K562 (cell line): ENCODE results near the gene SCN1B. TPM values are rescaled to one million over a fixed set of nuclear protein-coding genes. Genes with fewer than 3 reads are reported as not detected.
A peak's percentile ranks its signal among the peaks of the same experiment; 100 is the strongest.

Experiments used
- ATAC-seq: fragments of 200-7000 bp; cut with Tn5 transposase; 3 replicates; pipeline ENCODE4 v1.9.1; 2020; ENCODE audit warnings: moderate library complexity
- BruUV-seq: library from RNA; stranded (reverse); fragments of 400-500 nt; replicated peaks from 2 replicates; lab custom pipeline; 2021; lab: Mats Ljungman, UMichigan
- CTCF ChIA-PET: fragments of 300-600 bp; formaldehyde crosslinking; extraction: SDS; loops from one replicate; lab custom pipeline; 2021; ENCODE audit warnings: low intra/inter-chr PET ratio; lab: Yijun Ruan, JAX
- POLR2A ChIA-PET: fragments of 300-600, 350-650 bp; sonication (Branson Sonifier 250); formaldehyde crosslinking; extraction: SDS; loops from one replicate; lab custom pipeline; 2021; ENCODE audit warnings: antibody characterized with exemption, inconsistent platforms; lab: Yijun Ruan, JAX
- DNase-seq, 4 experiments: peaks; one replicate each; pipeline versions ENCODE4 v3.0.0 to v3.0.0-alpha.2; 2011 to 2018; ENCODE audit warnings: low spot score in 3 of 4, mixed read lengths in 3 of 4; ENCODE audit errors: extremely low read depth in 1 of 4
- FAIRE-seq: peaks from 2 replicates; lab custom pipeline; 2011; peaks lifted over from hg19 to GRCh38; lab: Jason Lieb, UNC
- H2AFZ ChIP-seq: 2 replicates; pipeline ENCODE4 v1.6.0; 2011; ENCODE audit warnings: low read depth, low read length, control low read depth, inconsistent platforms
- H3K27ac ChIP-seq: fragments of 200-600 bp; 3 replicates; pipeline ENCODE4 v1.8.0; 2011; ENCODE audit warnings: low read depth, mild to moderate bottlenecking, control low read depth, inconsistent platforms, low read length, moderate library complexity, mixed read lengths; ENCODE audit errors: extremely low read depth
- H3K27me3 ChIP-seq, 2 experiments: fragments of 300-600 bp in 1 of 2; 2 replicates in 1 of 2; 3 replicates in 1 of 2; pipeline versions ENCODE4 v1.6.0 to v1.8.0; 2011; ENCODE audit warnings: inconsistent platforms in 2 of 2, low read length in 2 of 2, mild to moderate bottlenecking in 1 of 2, mixed read lengths in 1 of 2, moderate library complexity in 1 of 2; ENCODE audit not compliant: control insufficient read depth in 2 of 2, insufficient read depth in 2 of 2
- H3K36me3 ChIP-seq: fragments of 300-600 bp; 3 replicates; pipeline ENCODE4 v1.8.0; 2011; ENCODE audit warnings: mild to moderate bottlenecking, low read length, inconsistent platforms; ENCODE audit not compliant: control insufficient read depth, insufficient read depth
- H3K4me1 ChIP-seq, 2 experiments: fragments of 200-600 bp in 1 of 2; replicated peaks in 1 of 2; 2 replicates in 1 of 2; 3 replicates in 1 of 2; pipeline versions ENCODE4 v1.5.1 to v1.8.0; 2011; ENCODE audit warnings: inconsistent platforms in 2 of 2, low read length in 2 of 2, mild to moderate bottlenecking in 1 of 2, mixed read lengths in 1 of 2, moderate library complexity in 1 of 2; ENCODE audit not compliant: control insufficient read depth in 2 of 2, insufficient read depth in 2 of 2
- H3K4me2 ChIP-seq: 2 replicates; pipeline ENCODE4 v1.6.1; 2011; ENCODE audit warnings: low read length, control low read depth, inconsistent platforms, mixed read lengths; ENCODE audit not compliant: insufficient read depth
- H3K4me3 ChIP-seq: fragments of 200-600 bp; sonication (generic), shearing (Covaris generic); 2 replicates; pipeline ENCODE4 v1.5.1; 2016; ENCODE audit warnings: control low read depth, inconsistent platforms
- H3K79me2 ChIP-seq: fragments of 200-600 bp; 3 replicates; pipeline ENCODE4 v1.8.0; 2011; ENCODE audit warnings: low read length, inconsistent platforms; ENCODE audit not compliant: control insufficient read depth, insufficient read depth
- H3K9ac ChIP-seq, 2 experiments: 2 replicates each; pipeline versions ENCODE4 v1.6.0 to v1.6.1; 2011; ENCODE audit warnings: low read depth in 2 of 2, low read length in 2 of 2, control low read depth in 1 of 2, inconsistent platforms in 1 of 2, mild to moderate bottlenecking in 1 of 2, mixed read lengths in 1 of 2; ENCODE audit not compliant: insufficient read depth in 1 of 2
- H3K9me1 ChIP-seq: one replicate; pipeline ENCODE4 v1.6.0; 2011; ENCODE audit warnings: inconsistent platforms, mild to moderate bottlenecking, low read length, moderate library complexity; ENCODE audit not compliant: control insufficient read depth, insufficient read depth
- H3K9me3 ChIP-seq: replicated peaks from 2 replicates; pipeline ENCODE4 v1.5.1; 2011; ENCODE audit warnings: low read depth, low read length, inconsistent platforms; ENCODE audit not compliant: control insufficient read depth, insufficient read depth
- H4K20me1 ChIP-seq: replicated peaks from 2 replicates; pipeline ENCODE4 v1.6.1; 2011; ENCODE audit warnings: low read length, inconsistent platforms, mixed read lengths; ENCODE audit not compliant: control insufficient read depth, insufficient read depth
- ARID1B ChIP-seq: fragments of 450-650 bp; IDR thresholded peaks from 2 replicates; pipeline ENCODE4 v1.6.1; 2016; ENCODE audit warnings: antibody characterized with exemption, mild to moderate bottlenecking, inconsistent platforms
- ATF7 ChIP-seq: fragments of 450-650 bp; IDR thresholded peaks from 2 replicates; pipeline ENCODE4 v1.7.1; 2014; ENCODE audit warnings: mild to moderate bottlenecking, moderate library complexity
- CEBPB ChIP-seq: fragments of 450-650 bp; IDR thresholded peaks from 2 replicates; pipeline ENCODE4 v1.6.1; 2016; ENCODE audit warnings: missing genetic modification characterization, missing compliant biosample characterization
- FOSL1 ChIP-seq: fragments of 200-800 bp; sonication (Bioruptor generic); conservative IDR thresholded peaks from 2 replicates; pipeline ENCODE4 v1.6.1; 2016; ENCODE audit warnings: missing genetic modification characterization, missing compliant biosample characterization
- FOXM1 ChIP-seq, 2 experiments: fragments of 450-650 bp in 1 of 2; sonication (generic) in 1 of 2; formaldehyde crosslinking in 1 of 2; IDR thresholded peaks; 2 replicates each; pipeline versions ENCODE4 v1.6.1 to v1.9.0; 2017 to 2022; ENCODE audit warnings: low read depth in 2 of 2, mild to moderate bottlenecking in 2 of 2, missing genetic modification reagents in 1 of 2, moderate library complexity in 1 of 2
- HDGF ChIP-seq: fragments of 450-650 bp; IDR thresholded peaks from 2 replicates; pipeline ENCODE4 v1.6.1; 2016
- JUN ChIP-seq, 2 experiments: sonication (generic) in 1 of 2; formaldehyde crosslinking in 1 of 2; IDR thresholded peaks; 2 replicates each; pipeline versions ENCODE4 v1.6.1 to v1.8.0; 2012 to 2022; ENCODE audit warnings: borderline replicate concordance in 2 of 2, mild to moderate bottlenecking in 2 of 2, improper control_type of control experiment in 1 of 2, low read depth in 1 of 2, low read length in 1 of 2, missing genetic modification reagents in 1 of 2
- NCOA2 ChIP-seq, 2 experiments: fragments of 450-650 bp; IDR thresholded peaks; 2 replicates each; pipeline ENCODE4 v1.6.1; 2018; ENCODE audit warnings: mild to moderate bottlenecking in 2 of 2, moderate library complexity in 1 of 2; ENCODE audit not compliant: partially characterized antibody in 2 of 2
- NR2C2 ChIP-seq, 2 experiments: fragments of 200-800 bp in 1 of 2; sonication (Bioruptor generic) in 1 of 2; sonication (generic) in 1 of 2; formaldehyde crosslinking in 1 of 2; IDR thresholded peaks; 2 replicates each; pipeline versions ENCODE4 v1.6.1 to v1.8.0; 2016 to 2022; ENCODE audit warnings: mild to moderate bottlenecking in 1 of 2, missing compliant biosample characterization in 1 of 2, missing genetic modification characterization in 1 of 2, missing genetic modification reagents in 1 of 2
- SRSF1 ChIP-seq: fragments of 200-400 bp; formaldehyde crosslinking; IDR thresholded peaks from 2 replicates; pipeline ENCODE4 v1.6.1; 2017; ENCODE audit warnings: mild to moderate bottlenecking, low read depth, low read length, moderate library complexity
- USF1 ChIP-seq: sonication (generic); formaldehyde crosslinking; IDR thresholded peaks from 2 replicates; pipeline ENCODE4 v1.9.0; 2022; ENCODE audit warnings: mild to moderate bottlenecking, missing genetic modification reagents
- XRCC5 ChIP-seq: fragments of 200-400 bp; formaldehyde crosslinking; IDR thresholded peaks from 2 replicates; pipeline ENCODE4 v1.6.1; 2017; ENCODE audit warnings: low read depth, mild to moderate bottlenecking, low read length
- ZC3H4 ChIP-seq: sonication (generic); formaldehyde crosslinking; IDR thresholded peaks from 2 replicates; pipeline ENCODE4 v1.9.0; 2021; ENCODE audit warnings: missing genetic modification reagents, borderline replicate concordance
- ZNF551 ChIP-seq: fragments of 250-450 bp; sonication (Bioruptor Pico); IDR thresholded peaks from 2 replicates; pipeline ENCODE4 v1.5.0; 2021; ENCODE audit warnings: mild to moderate bottlenecking, moderate library complexity
- ZSCAN29 ChIP-seq: fragments of 450-650 bp; IDR thresholded peaks from 2 replicates; pipeline ENCODE4 v1.6.1; 2017
- WGBS: fragments of 100-300 bp; shearing (Covaris generic); methylation state at CpG from one replicate; pipeline ENCODE4 v1.1.6; 2016; ENCODE audit warnings: low coverage, mixed read lengths; ENCODE audit not compliant: insufficient coverage; ENCODE audit errors: missing lambda C conversion rate; 5-methylcytosine and 5-hydroxymethylcytosine counted together
- in situ Hi-C: fragments of 300-500 bp; cut with MboI; formaldehyde crosslinking; loops from 4 replicates; pipeline ENCODE4 v1.15.0; 2018; ENCODE audit warnings: inconsistent platforms, mixed read lengths
- intact Hi-C: fragments of 100-400 bp; cut with micrococcal nuclease; formaldehyde crosslinking; loops from 2 replicates; pipeline ENCODE4 v1.14.2; 2022
- polyA plus RNA-seq, 8 experiments: library from polyadenylated mRNA; depleted of rRNA in 4 of 8; stranded (reverse) in 5 of 8; unstranded in 3 of 8; fragments of >200 nt; fragmentation: Nextera tagmentation in 2 of 8; fragmentation: Illumina TruSeq in 1 of 8; extraction: Ambion mirVana in 2 of 8; extraction: Trizol in 1 of 8; gene quantifications; 2 replicates each; pipeline versions ENCODE4 v1.2.1 to v1.2.3, GENCODE V29; 2011 to 2014; ENCODE audit warnings: inconsistent platforms in 1 of 8, missing spikeins in 1 of 8
- total RNA-seq, 7 experiments: library from RNA; depleted of rRNA in 6 of 7; stranded (reverse); fragments of >200 nt in 6 of 7; fragmentation: Illumina TruSeq in 2 of 7; extraction: Trizol in 2 of 7; gene quantifications; 2 replicates each; pipeline versions ENCODE4 v1.2.1 to v1.2.3, GENCODE V29; 2011 to 2021; ENCODE audit warnings: low replicate concordance in 1 of 7
- TF ChIP-seq, protein P1 (sequence below), 2 experiments: fragments of 450-650 bp in 1 of 2; sonication (generic) in 1 of 2; formaldehyde crosslinking in 1 of 2; IDR thresholded peaks in 1 of 2; conservative IDR thresholded peaks in 1 of 2; 2 replicates each; pipeline versions ENCODE4 v1.6.1 to v1.8.1; 2016 to 2023; ENCODE audit warnings: mild to moderate bottlenecking in 2 of 2, moderate library complexity in 2 of 2, inconsistent platforms in 1 of 2, missing genetic modification reagents in 1 of 2

Gene SCN1B
- total and polyA plus RNA-seq, 9 of the 15 experiments (the other 6 are each of a cell fraction or from before 2014, with no cell fraction given), result 0.03 to 2.5 (median 0.91) TPM

GRCh38 chr19:35062942-35063341, 32.7 kb downstream of the SCN1B start (continued):
- TF ChIP-seq ZC3H4, result no peak
- TF ChIP-seq NR2C2 (CRISPR knock-in tag; IDR thresholded peaks at IDR 0.05), result no peak
- TF ChIP-seq NR2C2 (tag; IDR thresholded peaks at IDR 0.05), result no peak
- no peak for TF ChIP-seq XRCC5
- no peak for TF ChIP-seq HDGF
- TF ChIP-seq SRSF1, result no peak
- no peak for TF ChIP-seq ZNF551 (CRISPR knock-in tag)

DNA sequence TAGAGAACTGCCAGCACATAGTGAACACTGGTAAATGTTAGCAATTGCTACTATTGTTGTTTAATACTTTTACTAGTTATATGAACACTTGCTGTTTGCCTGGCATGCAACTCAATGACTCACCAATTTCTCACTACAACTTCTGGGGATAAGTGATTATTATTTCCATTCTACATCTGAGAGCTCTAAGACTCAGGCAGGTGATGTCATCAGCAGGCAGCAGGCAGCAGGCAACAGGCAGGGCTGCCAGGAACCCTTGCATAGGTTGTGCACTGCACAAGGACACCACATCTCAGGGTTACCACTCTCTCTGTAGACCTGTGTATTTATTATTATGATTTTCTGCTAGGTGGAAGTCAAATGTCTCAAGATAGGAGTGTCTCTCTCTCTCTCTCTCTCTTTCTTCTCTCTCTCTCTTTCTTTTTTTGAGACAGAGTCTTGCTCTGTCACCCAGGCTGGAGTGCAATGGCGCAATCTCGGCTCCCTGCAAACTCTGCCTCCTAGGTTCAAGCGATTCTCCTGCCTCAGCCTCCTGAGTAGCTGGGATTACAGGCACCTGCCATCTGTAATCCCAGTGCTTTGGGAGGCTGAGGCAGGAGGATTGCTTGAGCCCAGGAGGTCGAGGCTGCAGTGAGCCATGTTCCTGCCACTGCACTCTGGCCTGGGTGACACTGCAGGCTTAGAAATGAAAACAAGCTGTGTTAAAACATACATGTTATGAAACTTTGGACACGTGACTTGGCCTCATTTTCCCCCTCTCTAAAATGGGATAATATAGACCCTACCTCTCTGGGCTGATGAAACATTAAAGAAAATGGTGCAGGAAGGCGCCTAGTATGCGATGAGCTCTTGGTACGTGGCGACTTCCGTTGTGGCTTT, 33.9 kb downstream of the SCN1B start:
- DNase-seq, result no peak
- no peak overlapping the region for H3K4me2 ChIP-seq
- H3K79me2 ChIP-seq, result no peaks in the 10 kb centered on the region
- FAIRE-seq, result no peak
- peaks cover 2 to 16% of the 10 kb centered on the region in 2 experiments; a peak in 2 of 5 replicates for H3K27me3 ChIP-seq
- WGBS, result 15% methylated on average over 10 of the region's 10 CpGs
- peaks cover 5 to 23% of the 10 kb centered on the region in 2 experiments; a peak in 3 of 5 replicates for H3K4me1 ChIP-seq
- no peak overlapping the region for H3K27ac ChIP-seq
- in situ Hi-C loops (no loop called here), intact Hi-C loops (no loop called here)
- no peak overlapping the region for H2AFZ ChIP-seq
- ChIA-PET POLR2A (interaction anchor here (0.6 to 1.7 kb wide), 5 partner anchors 9 to 979 kb away, joined by 3 to 6 read pairs (median 4); no protein-coding TSS in a partner anchor), CTCF (no interaction called here)
- no peak overlapping the region for H3K9ac ChIP-seq
- H3K36me3 ChIP-seq, result no peaks in the 10 kb centered on the region
- H3K9me3 ChIP-seq, result no peaks in the 10 kb centered on the region
- H3K4me3 ChIP-seq, result no peak overlapping the region
- BruUV-seq, result no TSS peak
- no peaks in the 10 kb centered on the region for H4K20me1 ChIP-seq
- H3K9me1 ChIP-seq, result no peaks in the 10 kb centered on the region
- no peak for ATAC-seq
- peak; percentile 70; the same call in 1 of the 2 replicates for TF ChIP-seq JUN (IDR thresholded peaks at IDR 0.05; ENCODE audit: borderline replicate concordance, low read depth, low read length)
- no peak for TF ChIP-seq JUN (CRISPR knock-in tag; IDR thresholded peaks at IDR 0.05; ENCODE audit: borderline replicate concordance)
- peak; percentile 11; the same call in 1 of the 2 replicates for TF ChIP-seq ARID1B
- TF ChIP-seq CEBPB (tag), result peak; percentile 62
- no peak for TF ChIP-seq ZSCAN29
- no peak for TF ChIP-seq FOXM1 (IDR thresholded peaks at IDR 0.05; ENCODE audit: low read depth)
- no peak for TF ChIP-seq FOXM1 (CRISPR knock-in tag; IDR thresholded peaks at IDR 0.05; ENCODE audit: low read depth)
- no peak for TF ChIP-seq NCOA2 (IDR thresholded peaks at IDR 0.05; ENCODE audit: partially characterized antibody in 2 of 2)
- peak; percentile 54; the same call in 1 of the 2 replicates for TF ChIP-seq ATF7
- TF ChIP-seq, protein P1, sequence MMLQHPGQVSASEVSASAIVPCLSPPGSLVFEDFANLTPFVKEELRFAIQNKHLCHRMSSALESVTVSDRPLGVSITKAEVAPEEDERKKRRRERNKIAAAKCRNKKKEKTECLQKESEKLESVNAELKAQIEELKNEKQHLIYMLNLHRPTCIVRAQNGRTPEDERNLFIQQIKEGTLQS (IDR thresholded peaks at IDR 0.05), result peak; percentile 91
- TF ChIP-seq, protein P1 (CRISPR knock-in tag; conservative IDR thresholded peaks at IDR 0.05), result no peak
- TF ChIP-seq FOSL1, result peak; percentile 49
- peak; percentile 69 for TF ChIP-seq USF1
